Heart right ventricle (tissue), 16 donors: ENCODE measurements around the gene RTL10. TPM values are rescaled to one million over a fixed set of nuclear protein-coding genes. Genes with fewer than 3 reads are reported as not detected.

ENCODE experiments used
- ATAC-seq, 8 donors: fragments of 200-7000 bp; cut with Tn5 transposase; one replicate each; pipeline ENCODE4 v1.9.1; 2020; ENCODE audit warnings: mild to moderate bottlenecking in 8 of 8, moderate library complexity in 8 of 8, moderate number of reproducible peaks in 1 of 8
- DNase-seq, 2 donors: peaks; one replicate each; pipeline ENCODE4 v3.0.0-alpha.2; 2020
- H3K27ac ChIP-seq, 10 donors: fragments of 200-600 bp; sonication (generic) in 2 of 10; one replicate each; pipeline versions ENCODE4 v1.5.0 to v1.8.0; 2020 to 2022; ENCODE audit warnings: mild to moderate bottlenecking in 3 of 10
- H3K27me3 ChIP-seq, 7 donors: fragments of 200-600 bp; one replicate each; pipeline ENCODE4 v1.8.0; 2021 to 2022; ENCODE audit warnings: mild to moderate bottlenecking in 2 of 7
- H3K36me3 ChIP-seq, 9 donors: fragments of 200-600 bp; sonication (generic) in 1 of 9; one replicate each; pipeline versions ENCODE4 v1.5.0 to v1.8.0; 2020 to 2022; ENCODE audit warnings: mild to moderate bottlenecking in 2 of 9
- H3K4me1 ChIP-seq, 9 donors: fragments of 200-600 bp; sonication (generic) in 1 of 9; one replicate each; pipeline versions ENCODE4 v1.5.0 to v1.8.0; 2020 to 2022; ENCODE audit warnings: mild to moderate bottlenecking in 4 of 9
- H3K4me3 ChIP-seq, 10 donors: fragments of 200-600 bp; sonication (generic) in 2 of 10; one replicate each; pipeline versions ENCODE4 v1.5.0 to v1.8.0; 2020 to 2022; ENCODE audit warnings: mild to moderate bottlenecking in 7 of 10, moderate library complexity in 2 of 10
- H3K9me3 ChIP-seq, 11 donors: fragments of 200-600 bp in 10 of 11; sonication (generic) in 2 of 11; one replicate each; pipeline versions ENCODE4 v1.5.0 to v1.8.0; 2013 to 2022; ENCODE audit warnings: mild to moderate bottlenecking in 2 of 11, control low read depth in 1 of 11, moderate library complexity in 1 of 11
- WGBS, 2 donors: extraction: QIAGEN DNeasy Blood & Tissue Kit; methylation state at CpG; one replicate each; pipeline ENCODE4 v1.1.7; 2013; ENCODE audit warnings: inconsistent platforms in 1 of 2; 5-methylcytosine and 5-hydroxymethylcytosine counted together
- intact Hi-C, 10 donors: fragments of 100-400 bp; cut with DNase I; formaldehyde crosslinking; loops; one replicate each; pipeline versions ENCODE4 v1.11.1 to v1.14.2; 2022
- polyA plus RNA-seq, 2 donors: library from polyadenylated mRNA; stranded (reverse); fragments of 200-250 nt; gene quantifications; one replicate each; pipeline ENCODE4 v1.2.3, GENCODE V29; 2013
- total RNA-seq, 10 donors: library from RNA; stranded (reverse); fragmentation: NEBNext Ultra II Directional in 3 of 10; extraction: Animal tissue kit (Norgen Biotek cat#: 25700) in 3 of 10; gene quantifications; one replicate each; pipeline versions ENCODE4 v1.2.1 to v1.2.4, GENCODE V29; 2021 to 2023
- TF ChIP-seq, protein P1 (sequence below), 9 donors: fragments of 200-600 bp; sonication (generic) in 2 of 9; IDR thresholded peaks; one replicate each; pipeline versions ENCODE4 v1.5.0 to v1.8.0; 2021 to 2022; ENCODE audit warnings: antibody characterized with exemption in 9 of 9, mild to moderate bottlenecking in 5 of 9, moderate library complexity in 1 of 9
- donor health status: Arrhythmogenic right ventricular cardiomyopathy.
- donor health status: ischemic (EF 13 %, LVEDD 7.1; RV severe dilation, severe dysfunction).
- donor health status: healthy with polysubstance abuse.
- donor health status: DM: no; HTN: yes; CAD: no.
- donor health status: DM: no; HTN: no; CAD: no.
- donor health status: ischemic (EF 25% LVEDD 6.9; RV normal size, moderate dysfunction).
- donor health status: ischemic (EF 25% LVEDD 5.7; RV mildly dilated, moderate dysfunction).
- donor health status: healthy.
- donor health status: DM: yes; HTN: yes; CAD: no.
- donor health status: Ischemic cardiomyopathy.
- donor health status: ischemic (EF 35%, LVEDD 5.7; RV mildly dilated, moderate dysfunction).
- donor health status: nonischemic (EF 11% LVEDD 7.7; RV severe dilation, severe dysfunction).
- donor health status: DM: yes; HTN: yes; CAD: no.
- donor health status: PGD.
- donor health status: ischemic (EF 29% LVEDD 5.4; RV normal size, mild dysfunction).
- donor health status: nonischemic (EF 23%, LVEDD 6.1; RV moderate dilation, normal function).

RTL10 gene
- total and polyA plus RNA-seq, 12 donors = 4.0 to 12.0 (median 7.1) TPM

DNA sequence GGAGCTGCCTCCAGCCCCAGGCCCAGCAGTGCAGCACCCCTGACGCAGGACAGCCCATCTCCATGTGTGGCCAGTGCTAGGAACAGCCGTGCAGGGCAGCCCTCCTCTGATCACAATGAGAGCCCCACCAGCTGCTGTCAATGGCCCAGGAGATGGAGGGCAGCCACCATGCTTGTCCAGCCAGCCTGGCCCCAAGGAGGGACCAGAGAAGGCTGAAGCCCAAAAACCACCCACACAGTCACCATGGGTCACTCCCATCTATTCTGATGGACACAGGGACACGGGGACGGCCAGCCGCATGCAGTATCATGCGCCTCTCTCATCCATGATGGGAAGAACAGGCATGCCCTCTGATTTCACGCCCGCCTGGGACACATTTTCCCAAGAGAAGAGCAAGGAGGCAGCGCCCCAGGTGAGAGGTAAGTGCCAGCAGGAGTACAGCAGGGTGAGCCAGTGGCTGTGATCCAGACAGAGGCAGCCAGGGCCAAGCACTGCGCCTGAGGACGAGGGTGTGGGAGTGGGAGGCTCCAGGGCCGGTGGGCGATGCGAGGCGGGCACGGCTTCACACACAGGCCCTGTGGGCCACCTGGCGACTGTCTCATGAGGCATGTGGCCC lies 33.6 kb upstream of the RTL10 start:
- TF ChIP-seq, protein P1, sequence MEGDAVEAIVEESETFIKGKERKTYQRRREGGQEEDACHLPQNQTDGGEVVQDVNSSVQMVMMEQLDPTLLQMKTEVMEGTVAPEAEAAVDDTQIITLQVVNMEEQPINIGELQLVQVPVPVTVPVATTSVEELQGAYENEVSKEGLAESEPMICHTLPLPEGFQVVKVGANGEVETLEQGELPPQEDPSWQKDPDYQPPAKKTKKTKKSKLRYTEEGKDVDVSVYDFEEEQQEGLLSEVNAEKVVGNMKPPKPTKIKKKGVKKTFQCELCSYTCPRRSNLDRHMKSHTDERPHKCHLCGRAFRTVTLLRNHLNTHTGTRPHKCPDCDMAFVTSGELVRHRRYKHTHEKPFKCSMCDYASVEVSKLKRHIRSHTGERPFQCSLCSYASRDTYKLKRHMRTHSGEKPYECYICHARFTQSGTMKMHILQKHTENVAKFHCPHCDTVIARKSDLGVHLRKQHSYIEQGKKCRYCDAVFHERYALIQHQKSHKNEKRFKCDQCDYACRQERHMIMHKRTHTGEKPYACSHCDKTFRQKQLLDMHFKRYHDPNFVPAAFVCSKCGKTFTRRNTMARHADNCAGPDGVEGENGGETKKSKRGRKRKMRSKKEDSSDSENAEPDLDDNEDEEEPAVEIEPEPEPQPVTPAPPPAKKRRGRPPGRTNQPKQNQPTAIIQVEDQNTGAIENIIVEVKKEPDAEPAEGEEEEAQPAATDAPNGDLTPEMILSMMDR (IDR thresholded peaks at IDR 0.05) = no peak
- WGBS, 2 donors = 94 to 96% methylated on average over 17 of the region's 17 CpGs
- Histone ChIP-seq H3K4me3 (no peak overlapping the region), H3K4me1 (peaks cover 0 to 50% (median 15%) of the 10 kb centered on the region in 9 donors), H3K36me3 (peaks cover 0 to 23% (median 0%) of the 10 kb centered on the region in 9 donors), H3K27me3 (no peaks in the 10 kb centered on the region), H3K27ac (no peak overlapping the region), H3K9me3 (no peaks in the 10 kb centered on the region)
- ATAC-seq (no peak), DNase-seq (no peak)
- intact Hi-C loops = no loop called here

DNA sequence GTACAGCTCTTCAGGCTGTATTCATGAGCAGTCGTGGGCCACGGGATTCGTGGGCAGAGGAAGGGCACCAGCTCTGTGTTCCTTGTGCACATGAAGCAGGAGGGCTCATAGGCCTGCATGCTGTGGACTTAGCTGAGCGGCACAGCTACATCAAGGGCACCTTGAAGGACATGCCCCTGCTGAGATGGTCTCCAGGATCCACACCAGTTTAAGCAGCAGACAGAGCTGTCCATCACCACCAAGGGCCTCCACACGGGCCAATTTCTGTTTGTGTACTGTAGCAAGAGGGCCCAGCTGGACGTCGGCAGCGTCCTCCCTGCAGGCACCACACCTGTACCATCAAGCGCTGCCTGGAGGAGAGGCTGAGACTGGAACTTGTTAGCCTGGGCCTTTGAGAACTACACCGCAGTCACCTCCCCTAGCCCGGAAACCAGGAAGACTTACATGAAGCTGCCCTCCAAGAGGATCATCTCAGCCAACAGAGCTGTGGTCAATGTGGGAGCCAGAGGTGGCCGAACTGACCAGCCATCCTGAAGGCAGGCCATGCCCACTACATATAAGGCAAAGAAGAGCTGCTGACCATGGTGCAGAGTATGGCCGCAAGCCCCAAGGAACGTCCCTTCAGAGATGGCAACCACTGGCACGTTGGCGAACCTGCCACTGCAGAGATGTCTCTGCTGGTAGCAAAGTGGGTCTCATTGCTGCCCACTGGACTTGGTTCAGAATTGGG lies 32.7 kb upstream of the RTL10 start:
- no peak overlapping the region for H3K4me3 ChIP-seq
- intact Hi-C loops = no loop called here
- no peaks in the 10 kb centered on the region for H3K27me3 ChIP-seq
- TF ChIP-seq, protein P1 (IDR thresholded peaks at IDR 0.05) = no peak
- peak overlapping the region in 2 of 10 donors; percentile 21 to 80 for H3K27ac ChIP-seq
- H3K36me3 ChIP-seq = peaks cover 0 to 25% (median 0%) of the 10 kb centered on the region in 9 donors
- WGBS, 2 donors = 89 to 90% methylated on average over 16 of the region's 16 CpGs
- DNase-seq (no peak), ATAC-seq (no peak)
- H3K4me1 ChIP-seq = peaks cover 0 to 44% (median 13%) of the 10 kb centered on the region in 9 donors
- H3K9me3 ChIP-seq = no peaks in the 10 kb centered on the region

DNA sequence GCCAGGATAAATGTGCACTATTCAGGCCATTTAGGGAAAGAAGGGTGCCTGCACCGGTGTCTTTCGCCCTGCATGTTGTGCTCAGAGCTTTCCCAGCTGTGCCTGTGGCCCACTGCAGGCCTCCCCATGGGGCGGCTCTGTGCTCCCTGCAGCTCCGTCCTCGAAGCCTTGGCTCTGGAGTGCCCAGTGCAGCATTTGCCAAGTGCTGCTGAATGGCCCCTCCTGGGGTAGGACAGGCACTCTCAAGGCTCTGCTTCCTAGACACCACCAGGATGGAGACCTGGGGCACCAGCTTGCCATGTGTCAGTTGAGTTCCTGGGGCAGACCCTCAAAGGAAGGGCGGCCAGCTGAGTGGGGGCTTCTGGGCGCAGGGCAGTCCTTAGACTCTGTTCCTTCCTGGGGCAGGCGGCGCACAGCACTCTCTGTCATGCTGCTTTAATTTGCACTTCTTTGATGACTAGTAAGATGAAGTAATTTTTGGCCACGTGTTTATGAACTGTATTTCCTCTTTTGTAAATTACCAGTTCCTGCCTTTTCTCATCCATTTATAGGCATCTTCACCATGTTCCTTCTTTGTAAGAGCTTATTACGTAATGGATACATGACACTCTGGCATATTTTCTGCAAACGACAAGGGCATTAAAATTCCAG lies 32.1 kb upstream of the RTL10 start:
- H3K27ac ChIP-seq = peak overlapping the region in 3 of 10 donors; percentile 21 to 84 (median 47)
- no peaks in the 10 kb centered on the region for H3K27me3 ChIP-seq
- H3K9me3 ChIP-seq = no peaks in the 10 kb centered on the region
- 73 to 78% methylated on average over 12 of the region's 12 CpGs for WGBS, 2 donors
- TF ChIP-seq, protein P1 (IDR thresholded peaks at IDR 0.05) = no peak
- peaks cover 0 to 25% (median 0%) of the 10 kb centered on the region in 9 donors for H3K36me3 ChIP-seq
- no peak overlapping the region for H3K4me3 ChIP-seq
- intact Hi-C loops = no loop called here
- DNase-seq = no peak
- H3K4me1 ChIP-seq = peaks cover 0 to 42% (median 8%) of the 10 kb centered on the region in 9 donors
- peak; percentile 14 to 57 (median 30) for ATAC-seq

DNA sequence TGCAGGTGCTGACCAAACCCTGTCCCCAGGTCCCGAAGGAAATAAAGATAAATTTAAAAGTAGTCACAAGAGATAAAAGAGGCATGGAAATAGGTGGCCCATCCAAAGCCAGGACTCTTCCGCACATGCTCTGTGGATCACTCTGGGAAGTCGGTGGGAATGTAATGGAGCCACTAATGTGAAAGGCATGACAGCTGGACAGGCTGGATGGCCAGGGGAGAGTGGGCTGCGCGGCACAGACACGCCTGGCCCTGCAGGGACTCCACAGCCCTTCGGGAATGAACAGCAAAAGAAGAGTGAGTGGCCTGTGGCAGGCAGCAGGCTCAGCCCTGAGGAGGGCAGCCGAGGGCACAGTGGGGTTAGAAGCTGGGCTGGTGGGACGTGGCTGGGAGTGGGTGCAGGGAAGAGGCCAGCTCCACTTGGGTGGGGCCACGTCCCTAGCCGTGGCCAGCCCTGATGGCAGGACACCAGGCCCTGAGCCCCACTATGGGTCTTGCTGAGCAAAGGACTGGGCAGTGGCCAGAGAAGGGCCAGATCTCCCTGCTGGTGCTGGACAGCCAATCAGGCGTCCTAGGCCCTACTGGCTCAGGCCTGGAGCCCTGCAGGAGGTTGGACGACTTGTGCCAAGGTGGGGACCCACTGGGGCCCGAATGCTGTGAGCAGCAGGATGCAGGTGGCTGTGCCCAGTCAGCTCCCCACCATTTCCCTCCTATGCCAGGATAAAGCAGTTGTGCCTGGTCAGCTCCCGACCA lies 31.3 kb upstream of the RTL10 start:
- intact Hi-C loops = no loop called here
- TF ChIP-seq, protein P1 (IDR thresholded peaks at IDR 0.05) = no peak
- Histone ChIP-seq H3K4me3 (no peak overlapping the region), H3K27ac (peak overlapping the region in 3 of 10 donors; percentile 21 to 84 (median 47)), H3K4me1 (peaks cover 0 to 39% (median 9%) of the 10 kb centered on the region in 9 donors), H3K36me3 (peaks cover 0 to 24% (median 0%) of the 10 kb centered on the region in 9 donors), H3K27me3 (no peaks in the 10 kb centered on the region), H3K9me3 (no peaks in the 10 kb centered on the region)
- WGBS, 2 donors = 87% methylated on average over 15 of the region's 15 CpGs
- peak in 1 of 8 donors; percentile 19 for ATAC-seq
- no peak for DNase-seq
